Measurements from ENCODE around the gene NELFA.

NELFA gene

DNA sequence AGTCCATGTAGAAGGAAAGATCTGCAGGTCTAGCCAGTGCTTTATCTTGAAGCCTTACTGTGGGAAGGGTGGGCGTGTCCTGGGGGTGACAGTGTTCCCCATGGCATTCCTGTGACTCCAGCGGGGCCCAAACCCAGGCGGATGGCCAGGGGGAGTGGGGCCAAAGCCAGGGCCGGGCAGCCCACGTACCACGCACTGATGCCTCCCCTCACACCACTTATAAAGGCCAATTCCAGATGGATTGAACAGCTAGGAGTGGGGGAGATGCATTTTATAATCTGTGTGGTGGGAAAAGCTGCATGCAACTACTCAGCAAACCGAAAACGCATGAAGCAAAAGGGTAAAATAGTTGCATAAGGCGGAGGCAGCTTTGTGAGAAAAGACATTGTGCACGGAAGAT is 36.4 kb downstream of the NELFA start:
- no peaks in the 10 kb centered on the region for H3K9me3 Mint-ChIP-seq
- no peak for DNase-seq (ENCODE audit: low spot score in 2 of 2)
- peaks cover 96% of the 10 kb centered on the region for H3K36me3 Mint-ChIP-seq
- peaks cover 9% of the 10 kb centered on the region for H3K4me1 Mint-ChIP-seq
- H3K4me3 Mint-ChIP-seq, result no peak overlapping the region
- no peak for ATAC-seq
- peak overlapping the region; percentile 29 for H3K27ac Mint-ChIP-seq

DNA sequence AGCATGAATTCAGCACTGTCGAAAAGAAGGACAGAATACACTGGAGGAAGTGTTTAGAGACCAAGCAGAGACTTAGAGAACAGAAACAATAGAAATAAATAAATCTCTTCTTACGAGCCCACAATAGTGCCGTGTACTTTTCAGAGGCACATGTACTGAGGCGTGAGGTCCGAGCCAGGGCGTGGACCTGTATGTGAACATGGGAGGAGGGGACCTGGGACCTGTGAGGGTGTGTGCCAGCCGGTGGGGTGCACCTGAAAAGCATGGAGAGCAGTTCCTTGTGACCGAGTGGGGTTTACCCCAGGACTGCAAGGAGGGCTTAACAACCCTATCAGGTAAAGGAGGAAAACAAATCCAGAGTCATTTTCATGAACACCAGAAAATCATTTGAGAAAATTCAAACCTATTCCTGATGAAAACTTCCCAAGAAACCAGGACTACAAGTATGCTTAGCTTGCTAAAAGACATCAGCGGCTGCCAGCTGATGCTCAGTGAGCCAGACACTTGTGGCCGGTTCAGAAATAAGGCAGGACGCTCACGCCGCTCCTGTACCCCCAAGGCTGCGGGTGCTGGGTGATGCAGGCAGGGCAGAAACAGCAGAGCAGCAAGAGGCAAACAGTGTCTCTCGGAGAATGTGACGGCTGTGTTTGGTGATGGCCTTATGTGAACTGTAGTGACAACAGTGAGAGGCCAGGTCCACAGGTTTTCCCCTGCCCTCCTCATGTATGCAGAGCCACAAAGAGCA is 37.1 kb downstream of the NELFA start:
- ATAC-seq (no peak), DNase-seq (ENCODE audit: low spot score in 2 of 2) (no peak)
- no peaks in the 10 kb centered on the region for H3K9me3 Mint-ChIP-seq
- H3K4me1 Mint-ChIP-seq, result peaks cover 9% of the 10 kb centered on the region
- peak overlapping the region; percentile 38 for H3K27ac Mint-ChIP-seq
- peaks cover 96% of the 10 kb centered on the region for H3K36me3 Mint-ChIP-seq
- H3K4me3 Mint-ChIP-seq, result no peak overlapping the region

DNA sequence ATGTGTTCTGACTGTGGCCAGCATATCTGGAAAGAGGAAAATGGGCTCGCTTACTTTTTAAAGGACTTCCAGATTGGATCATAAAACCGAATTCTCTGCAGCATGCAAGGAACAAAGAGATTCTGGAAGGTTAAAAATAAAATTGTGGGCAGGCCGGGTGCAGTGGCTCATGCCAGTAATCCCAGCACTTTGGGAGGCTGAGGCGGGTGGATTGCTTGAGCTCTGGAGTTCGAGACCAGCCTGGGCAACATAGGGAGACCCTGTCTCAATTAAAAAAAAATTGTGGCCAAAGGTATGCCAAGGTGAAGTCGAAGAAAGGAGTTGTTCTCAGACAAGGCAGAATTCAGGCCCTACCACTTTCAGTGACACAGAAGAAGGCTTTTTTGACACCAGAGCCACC is 37.8 kb downstream of the NELFA start:
- peaks cover 96% of the 10 kb centered on the region for H3K36me3 Mint-ChIP-seq
- no peak overlapping the region for H3K4me3 Mint-ChIP-seq
- H3K9me3 Mint-ChIP-seq, result no peaks in the 10 kb centered on the region
- H3K4me1 Mint-ChIP-seq, result peaks cover 9% of the 10 kb centered on the region
- peak overlapping the region; percentile 38 for H3K27ac Mint-ChIP-seq
- DNase-seq (ENCODE audit: low spot score in 2 of 2) (no peak), ATAC-seq (no peak)

DNA sequence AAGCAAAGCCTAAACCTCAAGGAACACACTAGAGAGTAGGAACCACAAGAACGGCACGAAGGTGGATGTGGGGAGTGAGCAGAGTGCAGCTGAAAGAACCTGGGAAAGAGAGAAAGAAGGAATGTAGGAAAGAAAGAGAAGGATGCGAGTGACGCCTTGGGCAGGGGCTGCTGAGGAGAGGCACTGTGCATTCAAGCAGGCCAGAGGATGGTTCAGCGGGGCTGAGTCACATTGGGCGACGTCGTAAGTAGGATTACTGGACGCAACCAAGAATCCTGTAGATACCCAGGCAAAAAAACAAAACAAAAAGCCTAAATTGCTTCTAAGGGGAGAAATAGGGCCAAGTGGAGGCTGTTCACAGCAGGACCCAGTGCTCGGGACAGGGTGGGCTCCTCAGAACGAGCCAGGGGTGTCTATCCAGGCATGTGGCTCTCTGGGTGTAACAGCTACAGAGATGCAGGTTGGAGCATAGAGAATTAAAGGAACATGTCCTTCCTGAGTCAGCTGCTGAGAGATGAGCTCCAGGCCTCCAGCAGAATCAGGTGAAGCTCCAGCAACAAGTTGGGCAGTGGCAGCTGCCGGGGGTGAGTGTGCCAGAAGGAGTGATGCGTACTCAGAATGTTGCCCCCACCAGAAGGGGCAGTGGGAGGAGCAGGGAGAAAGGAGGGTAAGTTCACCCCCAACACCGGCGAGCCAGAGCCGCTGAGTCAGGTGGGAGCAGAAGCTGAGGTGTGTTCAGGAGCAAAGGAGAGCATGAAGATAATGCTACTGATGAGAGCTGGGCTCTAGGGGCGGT is 38.6 kb downstream of the NELFA start:
- no peaks in the 10 kb centered on the region for H3K9me3 Mint-ChIP-seq
- peaks cover 9% of the 10 kb centered on the region for H3K4me1 Mint-ChIP-seq
- peaks cover 96% of the 10 kb centered on the region for H3K36me3 Mint-ChIP-seq
- no peak for ATAC-seq
- DNase-seq (ENCODE audit: low spot score in 2 of 2), result no peak
- no peak overlapping the region for H3K4me3 Mint-ChIP-seq
- H3K27ac Mint-ChIP-seq, result peak overlapping the region; percentile 29

DNA sequence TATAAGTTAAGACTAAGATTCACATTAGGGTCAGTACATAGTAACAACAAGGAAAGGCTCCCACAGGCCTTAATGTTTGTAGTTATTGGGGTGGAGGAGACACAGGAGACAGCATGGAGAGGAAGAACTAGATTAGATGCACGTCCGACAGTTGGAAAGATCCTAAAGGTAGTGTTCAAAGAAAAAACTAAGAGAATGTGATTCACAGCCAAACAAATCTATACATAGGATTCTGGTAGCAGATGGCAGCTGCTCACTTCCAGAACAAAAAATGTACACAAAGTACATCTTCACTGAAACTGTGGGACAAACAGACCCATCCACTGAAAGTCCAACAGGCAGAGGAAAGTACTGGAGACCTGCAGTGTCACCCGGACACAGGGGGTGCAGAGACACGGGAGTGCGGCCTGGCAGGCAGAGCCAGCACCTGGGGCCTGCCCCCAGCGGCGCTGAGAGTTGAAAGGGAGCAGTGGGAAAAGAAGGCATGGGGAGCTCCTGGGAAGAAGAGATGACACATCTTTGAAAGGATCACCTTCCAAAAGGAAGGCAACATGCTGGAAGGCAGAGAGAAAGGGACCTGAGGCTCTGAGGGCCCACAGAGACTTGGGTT is 40.0 kb downstream of the NELFA start:
- Mint-ChIP-seq H3K36me3 (peaks cover 97% of the 10 kb centered on the region), H3K9me3 (no peaks in the 10 kb centered on the region), H3K27ac (peak overlapping the region; percentile 1), H3K4me1 (peaks cover 9% of the 10 kb centered on the region), H3K4me3 (no peak overlapping the region)
- DNase-seq (ENCODE audit: low spot score in 2 of 2) (no peak), ATAC-seq (no peak)

DNA sequence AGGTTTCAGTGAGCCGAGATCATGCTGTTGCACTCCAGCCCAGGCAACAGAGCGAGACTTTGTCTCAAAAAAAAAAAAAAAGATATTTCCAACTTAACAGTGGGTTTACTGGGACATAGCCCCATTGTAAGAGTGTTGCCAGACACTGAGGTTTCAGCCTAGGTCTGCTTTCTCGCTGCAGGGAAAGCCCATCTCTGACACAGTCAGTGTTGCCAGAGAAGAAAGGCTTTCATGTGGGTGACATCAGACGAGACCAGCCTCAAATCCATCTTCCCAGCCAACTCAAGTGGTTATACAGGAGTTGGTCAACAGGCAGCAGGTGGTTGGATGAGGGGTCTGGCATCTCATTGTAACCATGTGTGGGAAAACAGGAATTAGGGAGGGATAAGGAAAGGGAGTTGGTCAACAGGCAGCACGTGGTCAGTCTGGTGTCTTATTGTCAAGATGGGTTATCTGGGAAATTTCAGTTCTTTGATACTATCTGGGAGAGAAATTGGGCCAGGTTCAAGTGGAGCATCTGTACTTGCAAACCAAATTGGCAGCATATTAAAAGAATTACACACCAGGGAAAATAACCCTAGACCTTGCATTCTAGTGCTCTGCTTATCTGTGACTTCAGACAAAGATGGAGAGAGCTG is 41.1 kb downstream of the NELFA start:
- peak overlapping the region; percentile 1 for H3K27ac Mint-ChIP-seq
- no peak overlapping the region for H3K4me3 Mint-ChIP-seq
- ATAC-seq (no peak), DNase-seq (ENCODE audit: low spot score in 2 of 2) (no peak)
- peaks cover 100% of the 10 kb centered on the region for H3K36me3 Mint-ChIP-seq
- peaks cover 9% of the 10 kb centered on the region for H3K4me1 Mint-ChIP-seq
- H3K9me3 Mint-ChIP-seq, result no peaks in the 10 kb centered on the region

DNA sequence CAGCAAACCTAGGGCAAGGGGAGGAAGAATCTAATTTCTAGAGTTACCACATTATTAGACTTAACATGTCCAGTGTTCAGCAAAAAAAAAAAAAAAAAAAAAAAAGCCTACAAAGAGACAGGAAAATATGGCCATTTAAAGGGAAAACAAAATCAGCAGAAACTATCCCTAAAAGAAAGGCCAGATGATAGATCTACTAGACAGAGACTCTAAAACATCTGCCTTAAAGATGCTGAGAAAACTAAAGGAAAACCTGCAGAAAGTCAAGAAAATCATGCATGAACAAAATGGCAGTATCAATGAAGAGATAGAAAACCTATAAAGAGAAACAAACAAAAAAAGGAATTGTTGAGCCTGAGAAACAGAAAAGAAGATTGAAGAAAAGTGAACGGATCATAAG is 43.8 kb downstream of the NELFA start:
- no peak overlapping the region for H3K4me3 Mint-ChIP-seq
- H3K9me3 Mint-ChIP-seq, result no peaks in the 10 kb centered on the region
- no peak for DNase-seq (ENCODE audit: low spot score in 2 of 2)
- H3K36me3 Mint-ChIP-seq, result peaks cover 100% of the 10 kb centered on the region
- ATAC-seq, result no peak
- peaks cover 5% of the 10 kb centered on the region for H3K4me1 Mint-ChIP-seq
- H3K27ac Mint-ChIP-seq, result no peak overlapping the region

DNA sequence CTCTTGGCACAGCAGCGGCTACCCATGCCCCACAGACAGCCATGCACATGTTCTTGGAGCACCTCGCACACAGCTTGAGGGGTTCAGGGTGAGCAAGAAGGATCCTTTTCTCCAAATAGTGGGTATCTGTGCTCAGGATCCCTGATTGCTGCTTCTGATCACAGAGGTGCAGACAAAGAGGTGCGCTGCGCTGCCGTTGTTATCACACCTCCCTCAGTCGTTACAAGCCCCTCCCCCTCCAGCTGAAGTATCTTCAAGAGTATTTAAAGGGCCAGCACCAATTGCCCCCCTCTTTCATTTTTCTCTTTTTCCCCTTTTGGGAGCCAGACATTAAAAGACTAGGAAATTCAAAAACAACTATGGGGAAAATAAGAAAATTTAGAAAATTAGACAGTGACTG is 44.3 kb downstream of the NELFA start:
- ATAC-seq (no peak), DNase-seq (ENCODE audit: low spot score in 2 of 2) (no peak)
- H3K4me1 Mint-ChIP-seq, result no peaks in the 10 kb centered on the region
- no peak overlapping the region for H3K4me3 Mint-ChIP-seq
- H3K36me3 Mint-ChIP-seq, result peaks cover 100% of the 10 kb centered on the region
- no peaks in the 10 kb centered on the region for H3K9me3 Mint-ChIP-seq
- H3K27ac Mint-ChIP-seq, result no peak overlapping the region

DNA sequence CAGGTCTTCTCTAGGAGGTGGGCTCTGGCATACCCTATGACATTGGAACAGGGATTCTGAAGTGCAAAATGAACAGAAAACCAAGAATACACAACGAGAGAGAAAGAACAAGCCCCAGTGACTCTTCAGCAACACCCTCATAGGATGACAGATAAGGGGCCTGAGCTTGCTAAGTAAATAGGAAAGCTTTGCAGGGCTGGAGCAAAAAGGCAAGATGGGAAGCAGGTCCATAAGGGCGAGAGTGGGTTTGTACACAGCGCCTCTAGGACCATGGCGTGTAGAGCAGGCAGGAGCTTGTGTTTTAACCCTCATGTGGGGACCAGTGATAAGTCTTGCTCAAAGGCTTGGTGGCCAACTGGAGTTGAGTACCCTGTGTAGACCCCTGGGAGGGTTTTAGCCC is 45.8 kb downstream of the NELFA start:
- H3K36me3 Mint-ChIP-seq, result peaks cover 100% of the 10 kb centered on the region
- H3K4me3 Mint-ChIP-seq, result no peak overlapping the region
- H3K4me1 Mint-ChIP-seq, result no peaks in the 10 kb centered on the region
- no peak for ATAC-seq
- no peaks in the 10 kb centered on the region for H3K9me3 Mint-ChIP-seq
- H3K27ac Mint-ChIP-seq, result no peak overlapping the region
- DNase-seq (ENCODE audit: low spot score in 2 of 2), result no peak

DNA sequence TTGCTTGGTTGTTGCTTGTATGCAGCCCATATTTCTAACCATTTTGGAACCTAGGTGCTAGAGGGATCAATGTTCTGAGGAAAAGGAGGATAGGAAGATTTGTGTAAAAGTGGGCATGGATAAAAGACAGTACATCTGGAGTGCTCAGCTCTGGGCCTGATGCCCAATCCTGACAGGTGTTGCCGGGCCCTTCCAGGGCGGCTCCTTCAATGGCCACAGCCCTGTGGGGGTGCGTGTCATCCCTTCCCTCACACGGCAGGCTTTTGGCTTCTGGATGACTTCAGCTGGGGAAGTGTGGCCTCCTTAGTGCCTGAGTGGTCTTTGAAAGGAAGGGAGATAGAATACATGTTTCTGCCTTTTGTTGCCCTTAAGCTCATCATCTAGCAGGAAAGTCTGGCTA is 47.2 kb downstream of the NELFA start:
- H3K27ac Mint-ChIP-seq, result peak overlapping the region; percentile 72
- no peak overlapping the region for H3K4me3 Mint-ChIP-seq
- DNase-seq (ENCODE audit: low spot score in 2 of 2) (no peak), ATAC-seq (no peak)
- H3K9me3 Mint-ChIP-seq, result no peaks in the 10 kb centered on the region
- H3K4me1 Mint-ChIP-seq, result no peaks in the 10 kb centered on the region
- peaks cover 100% of the 10 kb centered on the region for H3K36me3 Mint-ChIP-seq

DNA sequence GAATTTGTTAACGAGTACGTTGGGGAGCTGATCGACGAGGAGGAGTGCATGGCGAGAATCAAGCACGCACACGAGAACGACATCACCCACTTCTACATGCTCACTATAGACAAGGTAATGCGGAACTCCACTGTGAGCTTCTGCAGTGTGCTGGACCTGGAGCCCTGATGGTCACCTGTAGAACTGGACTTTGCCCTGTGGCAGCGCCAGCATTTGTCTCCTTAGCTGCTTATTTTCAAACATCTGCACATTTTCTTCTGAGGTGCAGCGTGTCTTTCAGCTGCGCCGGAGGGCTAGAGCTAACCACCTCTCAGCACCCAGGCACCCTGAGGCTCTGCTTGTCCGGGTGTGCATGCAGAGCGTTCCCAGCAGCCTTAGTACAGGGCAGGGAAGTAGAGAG is 47.7 kb downstream of the NELFA start:
- Mint-ChIP-seq H3K36me3 (peaks cover 100% of the 10 kb centered on the region), H3K9me3 (no peaks in the 10 kb centered on the region), H3K27ac (no peak overlapping the region), H3K4me3 (no peak overlapping the region), H3K4me1 (no peaks in the 10 kb centered on the region)
- no peak for ATAC-seq
- DNase-seq (ENCODE audit: low spot score in 2 of 2), result no peak

DNA sequence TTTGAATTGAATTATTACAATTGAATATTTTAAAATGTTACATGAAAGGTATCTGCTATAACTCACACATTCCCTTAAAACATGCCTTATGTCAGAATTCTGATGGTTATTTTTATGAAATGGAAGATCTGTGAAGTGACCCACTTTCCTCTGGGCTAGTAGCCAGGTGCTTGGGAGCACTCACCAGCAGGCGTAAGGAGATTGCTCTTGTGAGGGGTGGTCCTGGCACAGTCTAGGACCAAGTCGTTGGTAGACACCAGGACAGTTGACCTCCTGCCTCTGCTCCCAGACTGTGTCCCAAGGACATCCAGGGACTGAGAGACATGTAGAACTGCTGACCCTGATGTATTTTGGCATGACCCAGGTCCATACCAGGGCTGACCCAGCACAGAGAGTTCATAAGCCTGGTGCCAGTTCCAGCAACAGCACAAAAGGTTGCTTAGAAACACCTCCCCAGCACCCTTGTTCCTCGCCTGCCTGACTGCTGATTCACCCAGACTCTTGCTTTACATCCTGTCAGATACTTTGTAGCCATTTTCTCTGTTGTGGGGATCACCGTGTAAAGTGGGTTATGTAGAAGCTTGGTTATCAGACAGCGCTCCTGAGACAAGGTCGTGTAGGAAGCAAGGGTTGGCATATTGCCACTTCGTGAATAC is 48.5 kb downstream of the NELFA start:
- no peaks in the 10 kb centered on the region for H3K4me1 Mint-ChIP-seq
- no peak overlapping the region for H3K4me3 Mint-ChIP-seq
- DNase-seq (ENCODE audit: low spot score in 2 of 2) (no peak), ATAC-seq (no peak)
- no peaks in the 10 kb centered on the region for H3K9me3 Mint-ChIP-seq
- H3K27ac Mint-ChIP-seq, result no peak overlapping the region
- peaks cover 100% of the 10 kb centered on the region for H3K36me3 Mint-ChIP-seq

DNA sequence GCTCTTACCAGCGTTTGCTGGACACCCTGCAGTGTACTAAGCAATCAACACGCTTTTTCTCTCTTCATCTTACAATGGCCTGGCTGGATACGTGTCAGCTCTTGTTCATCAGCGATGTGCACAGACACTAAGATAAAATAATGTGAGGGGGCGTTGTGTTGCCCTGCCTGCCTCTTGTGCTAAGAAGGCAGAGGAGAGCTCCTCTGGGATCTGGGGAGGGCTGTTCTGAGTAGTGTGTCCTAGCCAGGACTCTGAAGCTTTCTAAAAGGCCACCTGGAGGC is 49.7 kb downstream of the NELFA start:
- H3K36me3 Mint-ChIP-seq, result peaks cover 100% of the 10 kb centered on the region
- ATAC-seq, result no peak
- no peaks in the 10 kb centered on the region for H3K4me1 Mint-ChIP-seq
- H3K9me3 Mint-ChIP-seq, result no peaks in the 10 kb centered on the region
- DNase-seq (ENCODE audit: low spot score in 2 of 2), result no peak
- no peak overlapping the region for H3K27ac Mint-ChIP-seq
- no peak overlapping the region for H3K4me3 Mint-ChIP-seq

DNA sequence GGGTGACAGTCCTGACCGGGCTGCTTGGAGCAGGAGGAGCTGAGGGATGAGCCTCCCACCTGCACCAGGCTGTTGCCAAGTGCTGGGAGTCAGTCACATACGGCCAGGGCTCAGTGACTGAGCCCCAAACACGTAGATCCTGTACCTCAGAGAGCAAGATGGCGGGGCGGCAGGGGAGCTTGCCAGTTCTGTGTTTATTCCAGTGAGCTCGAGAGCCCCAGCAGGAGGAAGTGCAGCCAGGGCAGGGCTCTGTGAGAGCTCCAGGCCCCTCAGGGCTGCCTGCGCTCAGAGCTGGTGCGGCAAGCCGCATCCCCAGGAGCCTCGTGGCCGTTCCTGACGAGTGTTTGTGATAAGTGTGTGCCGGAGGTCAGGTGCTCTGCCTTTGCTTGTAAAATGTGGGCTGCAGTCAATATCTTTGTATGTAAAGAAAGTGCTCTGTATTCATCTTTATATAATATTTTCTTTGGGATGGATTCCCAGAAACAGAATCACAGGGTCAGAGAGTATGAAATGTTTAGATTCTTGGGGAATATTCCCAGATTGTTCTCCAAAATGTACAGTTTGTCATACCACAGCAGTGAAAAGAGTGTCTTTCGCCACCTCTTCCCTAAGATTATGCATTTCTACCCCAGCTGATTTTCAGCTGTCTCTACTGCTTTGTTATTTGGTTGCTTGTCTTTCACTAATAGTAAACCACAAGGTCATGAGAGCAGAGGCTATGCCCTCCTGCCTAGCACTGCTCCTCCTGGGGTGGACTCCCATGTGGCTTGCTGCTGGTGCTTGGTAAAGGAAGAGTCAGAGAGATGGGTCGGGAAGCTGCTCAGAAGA is 50.3 kb downstream of the NELFA start:
- peaks cover 100% of the 10 kb centered on the region for H3K36me3 Mint-ChIP-seq
- H3K27ac Mint-ChIP-seq, result no peak overlapping the region
- no peaks in the 10 kb centered on the region for H3K4me1 Mint-ChIP-seq
- DNase-seq (ENCODE audit: low spot score in 2 of 2) (no peak), ATAC-seq (no peak)
- no peak overlapping the region for H3K4me3 Mint-ChIP-seq
- no peaks in the 10 kb centered on the region for H3K9me3 Mint-ChIP-seq
